HG03342 (cell line): Measurements from ENCODE around the gene CDK8.

ENCODE experiments used
- ATAC-seq: cut with Tn5 transposase; IDR thresholded peaks from one replicate; pipeline ENCODE4 v1.9.1; 2021; ENCODE audit warnings: mild to moderate bottlenecking, moderate library complexity; ENCODE audit not compliant: unreplicated experiment

Gene CDK8

GRCh38 chr13:26435646-26436045, 181.7 kb downstream of the CDK8 start:
- no peak for ATAC-seq

GRCh38 chr13:26436914-26437313, 183.0 kb downstream of the CDK8 start:
- ATAC-seq = no peak

- ATAC-seq = no peak
These were observed 186.2 kb downstream of the CDK8 start for GRCh38 chr13:26440111-26440510.

- no peak for ATAC-seq
These were observed 187.5 kb downstream of the CDK8 start for GRCh38 chr13:26441476-26441875.

GRCh38 chr13:26442541-26442940, 188.6 kb downstream of the CDK8 start:
- ATAC-seq = no peak

GRCh38 chr13:26445092-26445491, 191.2 kb downstream of the CDK8 start:
- ATAC-seq = no peak

- no peak for ATAC-seq
These were observed 192.8 kb downstream of the CDK8 start for GRCh38 chr13:26446751-26447150.

GRCh38 chr13:26448032-26448431, 194.1 kb downstream of the CDK8 start:
- ATAC-seq = no peak

- ATAC-seq = no peak
These were observed 195.3 kb downstream of the CDK8 start for GRCh38 chr13:26449063-26449848.
